IgD-negative memory B cell (primary cell): ENCODE measurements around the gene GOSR2. TPM values are rescaled to one million over a fixed set of nuclear protein-coding genes. Genes with fewer than 3 reads are reported as not detected.
"Not testable (repeated sequence)": the region's sequence is repeated elsewhere in the genome, so short reads cannot be mapped to it uniquely, and the experiment has no call there.

Experiments
- H3K27ac Mint-ChIP-seq, 3 donors: one replicate each; pipeline ENCODE4 v1.8.0; 2020 to 2022; ENCODE audit warnings: mild to moderate bottlenecking in 3 of 3, mixed read lengths in 3 of 3, moderate library complexity in 1 of 3
- H3K27me3 Mint-ChIP-seq: one replicate; pipeline ENCODE4 v1.8.0; 2021; ENCODE audit warnings: mixed read lengths
- H3K36me3 Mint-ChIP-seq: one replicate; pipeline ENCODE4 v1.8.0; 2020; ENCODE audit warnings: mild to moderate bottlenecking, mixed read lengths
- H3K4me1 Mint-ChIP-seq, 3 donors: one replicate each; pipeline ENCODE4 v1.8.0; 2020 to 2022; ENCODE audit warnings: mixed read lengths in 3 of 3, mild to moderate bottlenecking in 1 of 3
- H3K4me3 Mint-ChIP-seq, 4 donors: one replicate each; pipeline ENCODE4 v1.8.0; 2020 to 2022; ENCODE audit warnings: mild to moderate bottlenecking in 4 of 4, mixed read lengths in 4 of 4, moderate library complexity in 3 of 4
- H3K9me3 Mint-ChIP-seq, 3 donors: one replicate each; pipeline ENCODE4 v1.8.0; 2020 to 2021; ENCODE audit warnings: mixed read lengths in 3 of 3, mild to moderate bottlenecking in 1 of 3
- polyA plus RNA-seq: library from polyadenylated mRNA; unstranded; fragments of 300-500 nt; fragmentation: Illumina TruSeq; gene quantifications from one replicate; pipeline ENCODE4 v1.2.3, GENCODE V29; 2021

Gene GOSR2
- polyA plus RNA-seq, 1 donor from 2014 or later, result 49.2 TPM

- no peaks in the 10 kb centered on the region for H3K36me3 Mint-ChIP-seq
- peaks cover 0 to 2% (median 0%) of the 10 kb centered on the region in 3 donors for H3K4me1 Mint-ChIP-seq
- no peak overlapping the region for H3K4me3 Mint-ChIP-seq
- H3K27ac Mint-ChIP-seq, result no peak overlapping the region
- H3K27me3 Mint-ChIP-seq, result peaks cover 5% of the 10 kb centered on the region
- H3K9me3 Mint-ChIP-seq, result peaks cover 0 to 3% (median 0%) of the 10 kb centered on the region in 3 donors
Measured at GRCh38 chr17:46903762-46904672, 18.9 kb upstream of the GOSR2 start.

- H3K9me3 Mint-ChIP-seq, result peaks cover 0 to 1% (median 0%) of the 10 kb centered on the region in 3 donors
Measured at GRCh38 chr17:46908068-46908737, 14.8 kb upstream of the GOSR2 start.

GRCh38 chr17:46910179-46910927 lies 12.6 kb upstream of the GOSR2 start:
- Mint-ChIP-seq H3K36me3 (no peaks in the 10 kb centered on the region), H3K27ac (no peak overlapping the region), H3K4me1 (peaks cover 0 to 2% (median 0%) of the 10 kb centered on the region in 3 donors), H3K9me3 (peaks cover 0 to 1% (median 0%) of the 10 kb centered on the region in 3 donors), H3K27me3 (peaks cover 7% of the 10 kb centered on the region), H3K4me3 (no peak overlapping the region)

More at GRCh38 chr17:46908068-46908737, 14.8 kb upstream of the GOSR2 start:
- Mint-ChIP-seq H3K27me3 (peaks cover 6% of the 10 kb centered on the region), H3K36me3 (no peaks in the 10 kb centered on the region), H3K4me3 (no peak overlapping the region), H3K4me1 (peaks cover 0 to 2% (median 0%) of the 10 kb centered on the region in 3 donors), H3K27ac (no peak overlapping the region)

- H3K27me3 Mint-ChIP-seq, result peaks cover 7% of the 10 kb centered on the region
- no peaks in the 10 kb centered on the region for H3K36me3 Mint-ChIP-seq
- H3K27ac Mint-ChIP-seq, result no peak overlapping the region
Measured at GRCh38 chr17:46911311-46911710, 11.6 kb upstream of the GOSR2 start.

GRCh38 chr17:46915596-46915995 lies 7.4 kb upstream of the GOSR2 start:
- Mint-ChIP-seq H3K27ac (no peak overlapping the region), H3K36me3 (peaks cover 4% of the 10 kb centered on the region), H3K4me3 (peak overlapping the region in 1 of 4 donors; percentile 58), H3K4me1 (no peaks in the 10 kb centered on the region), H3K27me3 (peaks cover 1% of the 10 kb centered on the region), H3K9me3 (peaks cover 0 to 8% (median 2%) of the 10 kb centered on the region in 3 donors)

More at GRCh38 chr17:46911311-46911710, 11.6 kb upstream of the GOSR2 start:
- H3K4me1 Mint-ChIP-seq, result no peaks in the 10 kb centered on the region
- H3K9me3 Mint-ChIP-seq, result peaks cover 1 to 3% (median 2%) of the 10 kb centered on the region in 3 donors
- no peak overlapping the region for H3K4me3 Mint-ChIP-seq

- Mint-ChIP-seq H3K27me3 (peaks cover 1% of the 10 kb centered on the region), H3K4me1 (no peaks in the 10 kb centered on the region), H3K27ac (no peak overlapping the region)
Measured at GRCh38 chr17:46916211-46916610, 6.7 kb upstream of the GOSR2 start.

GRCh38 chr17:46916623-46917022 lies 6.3 kb upstream of the GOSR2 start:
- Mint-ChIP-seq H3K27ac (no peak overlapping the region), H3K4me3 (no peak overlapping the region), H3K4me1 (no peaks in the 10 kb centered on the region), H3K27me3 (peaks cover 1% of the 10 kb centered on the region), H3K36me3 (peaks cover 4% of the 10 kb centered on the region), H3K9me3 (peaks cover 0 to 8% (median 2%) of the 10 kb centered on the region in 3 donors)

More at GRCh38 chr17:46916211-46916610, 6.7 kb upstream of the GOSR2 start:
- H3K36me3 Mint-ChIP-seq, result peaks cover 4% of the 10 kb centered on the region
- peaks cover 0 to 8% (median 2%) of the 10 kb centered on the region in 3 donors for H3K9me3 Mint-ChIP-seq
- H3K4me3 Mint-ChIP-seq, result no peak overlapping the region

- peaks cover 1% of the 10 kb centered on the region for H3K27me3 Mint-ChIP-seq
- peaks cover 0 to 8% (median 2%) of the 10 kb centered on the region in 3 donors for H3K9me3 Mint-ChIP-seq
- peaks cover 0 to 2% (median 2%) of the 10 kb centered on the region in 3 donors for H3K4me1 Mint-ChIP-seq
- H3K27ac Mint-ChIP-seq, result no peak overlapping the region
- no peak overlapping the region for H3K4me3 Mint-ChIP-seq
- H3K36me3 Mint-ChIP-seq, result peaks cover 4% of the 10 kb centered on the region
Measured at GRCh38 chr17:46917041-46917440, 5.9 kb upstream of the GOSR2 start.

- Mint-ChIP-seq H3K4me1 (peaks cover 2 to 5% (median 3%) of the 10 kb centered on the region in 3 donors), H3K36me3 (peaks cover 4% of the 10 kb centered on the region), H3K9me3 (peaks cover 0 to 8% (median 2%) of the 10 kb centered on the region in 3 donors), H3K27ac (no peak overlapping the region), H3K4me3 (no peak overlapping the region), H3K27me3 (peaks cover 1% of the 10 kb centered on the region)
Measured at GRCh38 chr17:46917516-46917915, 5.4 kb upstream of the GOSR2 start.

- not testable (repeated sequence) for H3K36me3 Mint-ChIP-seq, H3K27me3 Mint-ChIP-seq, H3K9me3 Mint-ChIP-seq
- peak overlapping the region in 3 of 4 donors; percentile 55 to 95 (median 93) for H3K4me3 Mint-ChIP-seq
- peaks cover 24 to 39% (median 35%) of the 10 kb centered on the region in 3 donors for H3K4me1 Mint-ChIP-seq
- peak overlapping the region in 2 of 3 donors; percentile 43 to 96 for H3K27ac Mint-ChIP-seq
Measured at GRCh38 chr17:46921962-46922361, 998 bp upstream of the GOSR2 start.

- peak overlapping the region; percentile 96 to 100 (median 99) for H3K27ac Mint-ChIP-seq
- peaks cover 2% of the 10 kb centered on the region for H3K36me3 Mint-ChIP-seq
- H3K4me1 Mint-ChIP-seq, result peaks cover 24 to 43% (median 39%) of the 10 kb centered on the region in 3 donors
- no peaks in the 10 kb centered on the region for H3K27me3 Mint-ChIP-seq
- H3K9me3 Mint-ChIP-seq, result no peaks in the 10 kb centered on the region
- peak overlapping the region; percentile 91 to 99 (median 94) for H3K4me3 Mint-ChIP-seq
Measured at GRCh38 chr17:46922487-46922803, 515 bp upstream of the GOSR2 start.

GRCh38 chr17:46925185-46925868 lies 2.4 kb downstream of the GOSR2 start:
- Mint-ChIP-seq H3K36me3 (no peaks in the 10 kb centered on the region), H3K4me1 (peaks cover 31 to 51% (median 48%) of the 10 kb centered on the region in 3 donors), H3K27me3 (no peaks in the 10 kb centered on the region), H3K27ac (peak overlapping the region in 1 of 3 donors; percentile 63), H3K9me3 (no peaks in the 10 kb centered on the region), H3K4me3 (peak overlapping the region in 2 of 4 donors; percentile 56 to 95)

- peak overlapping the region in 1 of 3 donors; percentile 60 for H3K27ac Mint-ChIP-seq
Measured at GRCh38 chr17:46928467-46929261, 5.7 kb downstream of the GOSR2 start.

More at GRCh38 chr17:46928467-46929261, 5.7 kb downstream of the GOSR2 start:
- Mint-ChIP-seq H3K4me1 (peaks cover 25 to 41% (median 36%) of the 10 kb centered on the region in 3 donors), H3K4me3 (peak overlapping the region in 1 of 4 donors; percentile 27), H3K36me3 (peaks cover 2% of the 10 kb centered on the region), H3K27me3 (no peaks in the 10 kb centered on the region), H3K9me3 (no peaks in the 10 kb centered on the region)
